HUES6 (cell line): ENCODE measurements around the gene CHRM1.
A peak's percentile ranks its signal among the peaks of the same experiment; 100 is the strongest.

Experiments
- H3K27ac ChIP-seq: 2 replicates; pipeline ENCODE4 v1.7.0; 2013; ENCODE audit warnings: low read depth, mild to moderate bottlenecking, low read length, inconsistent platforms
- H3K27me3 ChIP-seq: 2 replicates; pipeline ENCODE4 v1.6.1; 2013; ENCODE audit warnings: low read length; ENCODE audit not compliant: control insufficient read depth, insufficient read depth
- H3K36me3 ChIP-seq: 2 replicates; pipeline ENCODE4 v1.6.1; 2013; ENCODE audit warnings: low read length; ENCODE audit not compliant: control insufficient read depth, insufficient read depth
- H3K4me1 ChIP-seq: 2 replicates; pipeline ENCODE4 v1.6.1; 2013; ENCODE audit warnings: low read length; ENCODE audit not compliant: control insufficient read depth, insufficient read depth
- H3K4me3 ChIP-seq: 2 replicates; pipeline ENCODE4 v1.5.1; 2013; ENCODE audit warnings: low read depth, low read length
- H3K9ac ChIP-seq: one replicate; pipeline ENCODE4 v1.6.1; 2013; ENCODE audit warnings: mild to moderate bottlenecking, low read length
- H3K9me3 ChIP-seq: 2 replicates; pipeline ENCODE4 v1.6.1; 2013; ENCODE audit warnings: low read depth, low read length; ENCODE audit not compliant: control insufficient read depth, insufficient read depth

Gene CHRM1

GRCh38 chr11:62917906-62918502, 3.2 kb downstream of the CHRM1 start:
- Histone ChIP-seq H3K27ac (no peak overlapping the region), H3K4me1 (peaks cover 29% of the 10 kb centered on the region), H3K9me3 (no peaks in the 10 kb centered on the region), H3K9ac (no peak overlapping the region), H3K36me3 (no peaks in the 10 kb centered on the region), H3K4me3 (no peak overlapping the region), H3K27me3 (peaks cover 20% of the 10 kb centered on the region)

GRCh38 chr11:62914416-62914815, 6.7 kb downstream of the CHRM1 start:
- no peaks in the 10 kb centered on the region for H3K9me3 ChIP-seq
- no peaks in the 10 kb centered on the region for H3K27me3 ChIP-seq
- no peaks in the 10 kb centered on the region for H3K36me3 ChIP-seq
- no peak overlapping the region for H3K27ac ChIP-seq
- no peak overlapping the region for H3K9ac ChIP-seq
- no peak overlapping the region for H3K4me3 ChIP-seq
- peaks cover 18% of the 10 kb centered on the region for H3K4me1 ChIP-seq

DNA sequence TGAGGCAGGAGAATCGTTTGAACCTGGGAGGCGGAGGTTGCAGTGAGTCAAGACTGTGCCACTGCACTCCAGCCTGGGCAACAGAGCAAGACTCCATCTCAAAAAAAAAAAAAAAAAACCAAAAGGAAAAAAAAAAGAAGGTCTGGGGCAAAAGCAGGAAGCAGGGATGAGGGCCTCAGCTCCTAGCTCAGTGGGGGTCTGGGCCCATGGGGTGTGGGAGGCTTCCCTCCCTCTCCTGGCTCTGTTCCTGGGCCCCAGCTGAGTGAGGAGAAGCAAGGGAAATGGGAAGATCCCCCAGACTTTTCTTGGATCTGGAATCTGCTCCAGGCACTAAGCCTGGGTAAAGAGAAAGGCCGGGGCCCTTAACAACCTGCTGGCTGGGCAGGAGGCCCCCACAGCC, 8.9 kb downstream of the CHRM1 start:
- no peak overlapping the region for H3K9ac ChIP-seq
- no peaks in the 10 kb centered on the region for H3K27me3 ChIP-seq
- H3K27ac ChIP-seq: no peak overlapping the region
- H3K9me3 ChIP-seq: no peaks in the 10 kb centered on the region
- peaks cover 19% of the 10 kb centered on the region for H3K4me1 ChIP-seq
- no peaks in the 10 kb centered on the region for H3K36me3 ChIP-seq
- H3K4me3 ChIP-seq: no peak overlapping the region

GRCh38 chr11:62911137-62912130, 9.7 kb downstream of the CHRM1 start:
- H3K9ac ChIP-seq: no peak overlapping the region
- no peak overlapping the region for H3K27ac ChIP-seq
- no peaks in the 10 kb centered on the region for H3K9me3 ChIP-seq
- H3K27me3 ChIP-seq: peaks cover 8% of the 10 kb centered on the region; the same call in 1 of the 2 replicates
- H3K4me3 ChIP-seq: no peak overlapping the region
- H3K36me3 ChIP-seq: no peaks in the 10 kb centered on the region
- peaks cover 19% of the 10 kb centered on the region for H3K4me1 ChIP-seq

DNA sequence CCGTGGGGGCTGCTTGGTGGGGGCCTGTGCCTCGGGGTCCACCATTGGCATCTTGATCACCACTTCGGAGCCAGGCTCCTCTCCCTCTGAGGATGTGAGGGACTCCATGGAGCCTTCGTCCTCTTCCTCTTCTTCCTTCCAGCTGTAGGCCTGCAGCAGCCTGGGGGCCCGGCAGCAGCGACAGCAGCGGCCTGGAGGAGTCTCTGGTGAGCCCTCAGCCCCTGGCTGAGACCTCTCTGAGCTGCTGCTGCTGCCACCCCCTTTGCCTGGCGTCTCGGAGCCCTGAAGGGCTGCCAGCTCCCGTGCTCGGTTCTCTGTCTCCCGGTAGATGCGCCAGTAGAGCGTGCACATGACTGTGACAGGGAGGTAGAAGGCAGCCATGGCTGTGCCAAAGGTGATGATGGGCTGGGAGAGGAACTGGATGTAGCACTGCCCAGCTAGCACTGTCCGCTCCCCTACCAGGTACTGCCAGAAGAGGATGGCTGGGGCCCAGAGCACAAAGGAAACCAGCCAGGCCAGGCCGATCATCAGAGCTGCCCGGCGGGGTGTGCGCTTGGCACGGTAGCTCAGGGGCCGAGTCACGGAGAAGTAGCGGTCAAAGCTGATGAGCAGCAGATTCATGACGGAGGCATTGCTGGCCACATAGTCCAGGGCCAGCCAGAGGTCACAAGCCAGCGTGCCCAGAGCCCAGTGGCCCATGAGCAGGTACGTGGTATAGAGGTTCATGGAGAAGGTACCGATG, 10.9 kb downstream of the CHRM1 start:
- Histone ChIP-seq H3K27ac (no peak overlapping the region), H3K36me3 (no peaks in the 10 kb centered on the region), H3K4me3 (no peak overlapping the region), H3K9me3 (no peaks in the 10 kb centered on the region), H3K4me1 (peaks cover 19% of the 10 kb centered on the region), H3K9ac (peak overlapping the region; percentile 67), H3K27me3 (peaks cover 9% of the 10 kb centered on the region; the same call in 1 of the 2 replicates)

DNA sequence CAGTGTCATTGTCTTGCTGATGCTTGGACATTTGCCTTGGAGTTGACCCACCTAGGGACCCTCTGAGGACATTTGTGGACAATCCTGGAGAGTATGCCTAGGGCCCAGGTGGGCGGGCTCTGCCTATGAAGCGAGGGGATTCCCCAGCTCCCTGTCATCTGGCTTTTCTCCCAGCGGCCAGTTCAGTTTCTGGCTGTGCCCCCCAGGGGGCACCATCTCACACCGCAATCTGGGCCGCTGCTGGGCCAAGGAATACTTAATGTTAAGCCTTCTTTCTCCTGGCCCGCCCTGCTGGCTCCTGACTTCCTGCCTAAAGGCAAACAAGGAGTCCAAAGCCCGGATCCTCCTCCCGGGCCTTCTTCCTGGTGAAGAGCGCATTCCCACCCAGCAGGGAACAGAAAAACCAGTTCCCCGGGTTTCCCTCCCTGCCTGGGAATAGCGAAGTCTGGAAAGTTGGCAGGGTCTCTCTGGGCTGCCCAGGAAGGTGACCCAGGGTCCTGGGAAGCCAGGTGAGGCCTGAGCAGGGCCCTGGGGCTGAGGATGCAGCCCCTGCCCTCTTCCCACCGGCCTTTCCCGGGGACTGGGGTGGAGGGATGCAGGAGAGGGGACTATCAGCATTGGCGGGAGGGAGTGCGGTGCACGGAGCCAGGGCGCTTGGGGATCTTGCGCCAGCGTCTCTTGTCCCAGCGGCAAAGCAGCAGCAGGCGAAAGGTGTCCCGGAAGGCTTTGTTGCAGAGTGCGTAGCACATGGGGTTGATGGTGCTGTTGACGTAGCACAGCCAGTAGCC, 11.9 kb downstream of the CHRM1 start:
- H3K4me3 ChIP-seq: peak overlapping the region; percentile 37
- no peaks in the 10 kb centered on the region for H3K9me3 ChIP-seq
- peaks cover 9% of the 10 kb centered on the region; the same call in 1 of the 2 replicates for H3K27me3 ChIP-seq
- peaks cover 19% of the 10 kb centered on the region for H3K4me1 ChIP-seq
- H3K36me3 ChIP-seq: no peaks in the 10 kb centered on the region
- H3K27ac ChIP-seq: peak overlapping the region; percentile 74
- H3K9ac ChIP-seq: peak overlapping the region; percentile 67

DNA sequence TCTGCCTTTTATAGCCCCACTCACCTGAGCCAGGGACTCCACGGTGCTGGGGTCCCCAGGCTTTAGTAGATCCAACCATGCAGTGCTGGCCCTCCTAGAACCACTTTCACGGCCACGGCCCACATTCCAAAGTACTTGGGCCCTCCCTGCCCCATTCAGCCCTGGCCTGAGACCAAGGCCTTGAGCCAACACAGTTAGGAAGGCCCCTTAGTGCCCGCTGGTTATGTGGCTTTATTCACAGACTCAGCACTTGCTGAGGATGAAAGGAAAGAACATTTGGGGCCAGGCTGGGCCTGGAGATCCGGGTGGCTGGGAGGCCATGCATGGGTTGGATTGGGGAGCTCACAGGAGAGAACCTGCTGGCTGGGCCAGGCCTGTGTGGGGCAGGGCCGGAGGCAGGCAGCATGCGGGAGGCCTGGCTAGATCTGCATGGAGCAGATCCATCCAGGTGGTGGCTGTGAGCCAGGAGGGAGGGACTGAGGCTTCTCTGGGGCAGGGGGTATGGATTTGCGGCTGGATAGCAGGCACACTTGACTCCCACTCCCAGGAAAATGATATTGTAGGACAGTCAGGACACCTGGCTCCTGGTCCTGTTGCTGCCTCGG, 12.6 kb downstream of the CHRM1 start:
- peaks cover 19% of the 10 kb centered on the region for H3K4me1 ChIP-seq
- H3K27ac ChIP-seq: no peak overlapping the region
- H3K27me3 ChIP-seq: peaks cover 9% of the 10 kb centered on the region; the same call in 1 of the 2 replicates
- H3K4me3 ChIP-seq: no peak overlapping the region
- H3K9me3 ChIP-seq: no peaks in the 10 kb centered on the region
- no peak overlapping the region for H3K9ac ChIP-seq
- no peaks in the 10 kb centered on the region for H3K36me3 ChIP-seq

- Histone ChIP-seq H3K4me3 (no peak overlapping the region), H3K9ac (no peak overlapping the region), H3K9me3 (no peaks in the 10 kb centered on the region), H3K27me3 (peaks cover 9% of the 10 kb centered on the region; the same call in 1 of the 2 replicates), H3K4me1 (peaks cover 19% of the 10 kb centered on the region), H3K36me3 (no peaks in the 10 kb centered on the region), H3K27ac (no peak overlapping the region)
Observed at GRCh38 chr11:62905927-62906531, 15.1 kb downstream of the CHRM1 start.

DNA sequence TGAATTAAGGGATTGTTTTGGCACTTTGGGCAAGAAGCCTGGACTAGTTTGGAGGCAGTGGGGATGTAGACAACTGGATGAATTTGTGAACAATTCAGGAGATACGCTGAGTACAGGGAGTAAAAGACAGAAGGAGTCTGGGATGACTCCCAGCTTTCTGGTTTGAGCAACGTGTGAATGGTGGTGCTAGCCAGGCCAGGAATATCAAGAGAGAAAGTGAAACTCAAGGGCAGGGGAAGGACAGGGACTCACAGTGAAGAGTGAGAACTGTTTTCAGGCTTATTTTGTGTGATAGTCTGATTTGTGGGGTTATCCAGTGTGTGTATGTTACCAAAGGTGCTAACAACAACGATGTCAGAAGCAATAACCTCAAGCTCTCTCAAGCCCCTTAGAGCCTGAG, 15.9 kb downstream of the CHRM1 start:
- Histone ChIP-seq H3K9ac (no peak overlapping the region), H3K36me3 (no peaks in the 10 kb centered on the region), H3K27me3 (peaks cover 9% of the 10 kb centered on the region; the same call in 1 of the 2 replicates), H3K4me3 (no peak overlapping the region), H3K27ac (no peak overlapping the region), H3K9me3 (no peaks in the 10 kb centered on the region), H3K4me1 (peaks cover 16% of the 10 kb centered on the region)

GRCh38 chr11:62902932-62903331, 18.2 kb downstream of the CHRM1 start:
- Histone ChIP-seq H3K9me3 (no peaks in the 10 kb centered on the region), H3K27me3 (peaks cover 9% of the 10 kb centered on the region; the same call in 1 of the 2 replicates), H3K4me3 (no peak overlapping the region), H3K27ac (no peak overlapping the region), H3K36me3 (no peaks in the 10 kb centered on the region), H3K4me1 (0 out of 2 replicates have a peak, but pooled peaks cover 3% of the 10 kb centered on the region), H3K9ac (no peak overlapping the region)
